Naive thymus-derived CD8-positive, alpha-beta T cell (primary cell): ENCODE data around the gene BAHD1. TPM values are rescaled to one million over a fixed set of nuclear protein-coding genes. Genes with fewer than 3 reads are reported as not detected.

ENCODE experiments used
- ATAC-seq, 2 donors: fragments of 150-1000 bp; cut with Tn5 transposase in 1 of 2; sonication (Bioruptor Pico), chemical (Tn5 transposase) in 1 of 2; 1 replicate in 1 of 2; 2 replicates in 1 of 2; pipeline ENCODE4 v1.10.0; 2021; ENCODE audit warnings: mild to moderate bottlenecking in 2 of 2, moderate library complexity in 2 of 2
- POLR2A ChIA-PET: fragments of 350-600 bp; sonication (Branson Sonifier 250); formaldehyde crosslinking; loops from one replicate; lab custom pipeline; 2021; ENCODE audit warnings: antibody characterized with exemption; lab: Charles Lee
- DNase-seq, 10 donors: peaks; one replicate each; pipeline versions ENCODE4 v3.0.0 to v3.0.0-alpha.2; 2020 to 2022
- H3K27ac Mint-ChIP-seq, 10 donors: one replicate each; pipeline ENCODE4 v1.8.0; 2020 to 2022; ENCODE audit warnings: mild to moderate bottlenecking in 10 of 10, mixed read lengths in 10 of 10, moderate library complexity in 4 of 10, inconsistent platforms in 1 of 10
- H3K27me3 Mint-ChIP-seq, 5 donors: one replicate each; pipeline ENCODE4 v1.8.0; 2021 to 2022; ENCODE audit warnings: mixed read lengths in 5 of 5
- H3K36me3 Mint-ChIP-seq, 3 donors: one replicate each; pipeline ENCODE4 v1.8.0; 2020 to 2022; ENCODE audit warnings: mixed read lengths in 3 of 3, mild to moderate bottlenecking in 2 of 3, inconsistent platforms in 1 of 3
- H3K4me1 Mint-ChIP-seq, 4 donors: one replicate each; pipeline ENCODE4 v1.8.0; 2021 to 2022; ENCODE audit warnings: mixed read lengths in 4 of 4
- H3K4me3 Mint-ChIP-seq, 10 donors: one replicate each; pipeline ENCODE4 v1.8.0; 2020 to 2022; ENCODE audit warnings: mild to moderate bottlenecking in 10 of 10, mixed read lengths in 10 of 10, moderate library complexity in 6 of 10, inconsistent platforms in 1 of 10
- H3K9me3 Mint-ChIP-seq, 9 donors: one replicate each; pipeline ENCODE4 v1.8.0; 2020 to 2022; ENCODE audit warnings: mixed read lengths in 9 of 9, mild to moderate bottlenecking in 3 of 9, inconsistent platforms in 1 of 9, moderate library complexity in 1 of 9
- polyA plus RNA-seq, 3 donors: library from polyadenylated mRNA; unstranded; fragments of 300-500 nt; fragmentation: Illumina TruSeq; gene quantifications; one replicate each; pipeline ENCODE4 v1.2.3, GENCODE V29; 2021
- total RNA-seq, 8 experiments: library from RNA in 2 of 8; stranded (reverse) in 2 of 8; gene quantifications; one replicate each; pipeline ENCODE4 v1.2.3 and lab custom pipeline; 2021 to 2026

Gene BAHD1
- total and polyA plus RNA-seq, 5 experiments from 2014 or later, result 1.5 to 37.6 (median 3.3) TPM

DNA sequence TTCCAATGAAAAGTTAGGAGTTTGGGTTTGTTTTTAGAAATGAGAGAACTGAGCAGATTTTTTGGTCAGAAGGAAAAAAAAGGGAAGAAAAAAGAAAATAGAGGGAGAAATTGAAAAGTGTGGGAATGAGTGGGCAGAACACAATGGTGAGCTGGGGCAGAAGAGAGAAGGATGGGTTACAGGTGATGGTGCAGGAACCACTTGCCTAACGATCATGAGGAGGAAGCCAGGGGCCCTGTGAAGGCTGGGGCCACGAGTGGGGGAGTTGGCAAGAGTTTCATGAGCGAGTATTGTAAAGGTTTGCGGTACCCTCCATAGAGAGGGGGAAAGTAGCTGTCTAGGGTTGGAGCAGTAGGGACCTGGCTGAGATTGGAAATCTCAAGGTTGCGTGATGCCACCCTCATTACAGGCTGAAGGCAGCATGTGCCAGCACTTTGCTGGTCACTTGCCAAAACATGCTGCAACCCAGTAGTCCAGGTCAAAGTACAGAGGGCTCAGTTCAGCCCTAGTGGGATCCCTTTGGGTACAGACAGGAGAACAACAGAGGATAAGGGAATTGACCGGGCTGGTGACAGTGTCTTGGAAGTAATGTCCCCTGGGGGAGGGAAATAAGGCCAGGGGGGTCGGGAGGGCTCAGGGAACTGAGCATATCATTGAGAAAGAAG, 28.5 kb upstream of the BAHD1 start:
- H3K27me3 Mint-ChIP-seq, result no peaks in the 10 kb centered on the region
- ATAC-seq (no peak), DNase-seq (no peak)
- H3K27ac Mint-ChIP-seq, result peak overlapping the region in 5 of 10 donors; percentile 39 to 84 (median 59)
- POLR2A ChIA-PET, result interaction anchor here (1.2 kb wide), 1 partner anchor 44 kb away, joined by 3 read pairs; no protein-coding TSS in a partner anchor
- peaks cover 16 to 21% (median 19%) of the 10 kb centered on the region in 4 donors for H3K4me1 Mint-ChIP-seq
- no peak overlapping the region for H3K4me3 Mint-ChIP-seq
- peaks cover 0 to 89% (median 12%) of the 10 kb centered on the region in 3 donors for H3K36me3 Mint-ChIP-seq
- H3K9me3 Mint-ChIP-seq, result no peaks in the 10 kb centered on the region

DNA sequence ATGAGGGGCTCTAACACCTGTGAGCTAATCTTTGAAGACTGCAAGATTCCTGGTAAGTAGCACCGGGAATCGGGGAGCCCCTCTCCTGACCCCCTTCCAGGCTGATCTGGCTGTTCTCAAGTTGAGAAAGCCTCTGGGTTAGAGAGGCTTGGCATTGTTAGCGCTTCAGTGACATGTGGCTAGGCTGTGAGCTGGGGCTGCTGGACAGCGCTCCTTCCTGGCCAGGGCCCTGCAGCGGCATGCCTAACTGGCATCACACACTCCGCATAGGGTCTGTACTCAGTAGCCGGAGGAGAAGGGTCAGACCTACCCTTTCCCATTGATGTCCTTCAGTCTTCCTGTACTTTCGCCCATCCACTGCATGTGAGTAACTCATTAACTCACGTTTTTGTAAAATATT, 27.7 kb upstream of the BAHD1 start:
- Mint-ChIP-seq H3K4me3 (no peak overlapping the region), H3K36me3 (peaks cover 0 to 91% (median 14%) of the 10 kb centered on the region in 3 donors), H3K4me1 (peaks cover 8 to 14% (median 12%) of the 10 kb centered on the region in 4 donors), H3K27me3 (no peaks in the 10 kb centered on the region), H3K27ac (no peak overlapping the region), H3K9me3 (no peaks in the 10 kb centered on the region)
- DNase-seq, result no peak
- POLR2A ChIA-PET, result interaction anchor here (1.2 kb wide), 1 partner anchor 44 kb away, joined by 3 read pairs; no protein-coding TSS in a partner anchor
- no peak for ATAC-seq

DNA sequence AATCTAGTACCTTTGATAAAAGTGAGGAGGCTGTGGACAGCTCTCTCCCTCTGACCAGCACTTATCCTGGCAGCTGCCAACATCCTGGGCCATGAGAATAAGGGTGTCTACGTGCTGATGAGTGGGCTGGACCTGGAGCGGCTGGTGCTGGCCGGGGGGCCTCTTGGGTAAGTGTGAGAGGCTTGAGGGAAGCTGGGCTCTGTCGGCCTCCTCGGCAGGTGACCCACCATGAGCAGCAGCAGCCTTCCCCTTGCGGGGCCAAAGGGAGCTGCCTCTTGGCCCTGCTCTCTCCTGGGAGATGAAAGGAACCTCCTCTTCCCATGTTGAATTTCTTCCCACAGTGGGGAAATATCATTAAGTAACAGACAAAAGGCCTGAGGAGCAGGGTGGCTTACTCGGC, 25.9 kb upstream of the BAHD1 start:
- H3K4me3 Mint-ChIP-seq, result no peak overlapping the region
- DNase-seq (peak in 1 of 10 donors; percentile 50), ATAC-seq (no peak)
- peaks cover 0 to 87% (median 14%) of the 10 kb centered on the region in 3 donors for H3K36me3 Mint-ChIP-seq
- H3K27ac Mint-ChIP-seq, result peak overlapping the region in 2 of 10 donors; percentile 44 to 73
- peaks cover 2 to 14% (median 5%) of the 10 kb centered on the region in 4 donors for H3K4me1 Mint-ChIP-seq
- POLR2A ChIA-PET, result interaction anchor here (1.2 to 1.6 kb wide), 2 partner anchors 9 to 20 kb away, joined by 3 to 6 read pairs; partner anchors contain the start of gene IVD
- no peaks in the 10 kb centered on the region for H3K9me3 Mint-ChIP-seq
- H3K27me3 Mint-ChIP-seq, result no peaks in the 10 kb centered on the region

DNA sequence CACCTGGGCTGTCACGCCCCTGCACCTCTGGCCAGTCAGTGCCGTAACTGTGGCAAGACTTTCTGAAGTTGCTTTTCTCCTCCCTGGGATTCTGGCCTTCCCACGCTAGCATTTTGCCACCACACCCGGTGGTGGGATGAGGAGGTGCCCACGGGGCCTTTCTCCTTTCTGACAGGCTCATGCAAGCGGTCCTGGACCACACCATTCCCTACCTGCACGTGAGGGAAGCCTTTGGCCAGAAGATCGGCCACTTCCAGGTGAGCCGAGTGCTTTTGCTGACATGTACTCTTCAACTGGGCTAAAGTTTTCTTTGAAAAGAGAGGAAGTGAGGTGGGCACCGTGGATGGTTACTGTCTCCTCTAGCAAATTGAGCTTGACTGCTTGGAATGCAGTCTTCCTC, 25.5 kb upstream of the BAHD1 start:
- H3K27me3 Mint-ChIP-seq, result no peaks in the 10 kb centered on the region

DNA sequence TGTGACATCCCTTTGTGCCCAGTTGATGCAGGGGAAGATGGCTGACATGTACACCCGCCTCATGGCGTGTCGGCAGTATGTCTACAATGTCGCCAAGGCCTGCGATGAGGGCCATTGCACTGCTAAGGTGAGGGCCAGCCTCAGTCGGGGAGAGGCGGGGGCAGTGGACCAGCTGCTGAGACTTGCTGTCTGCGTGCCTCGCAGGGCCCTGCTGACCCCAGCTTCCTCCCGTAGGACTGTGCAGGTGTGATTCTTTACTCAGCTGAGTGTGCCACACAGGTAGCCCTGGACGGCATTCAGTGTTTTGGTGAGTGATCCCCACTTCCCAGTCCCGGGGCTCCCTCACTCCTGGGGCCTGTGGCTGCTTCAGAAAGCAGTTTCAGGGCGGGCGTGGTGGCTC, 24.7 kb upstream of the BAHD1 start:
- DNase-seq (peak in 1 of 10 donors; percentile 13), ATAC-seq (no peak)
- peaks cover 0 to 74% (median 9%) of the 10 kb centered on the region in 3 donors for H3K36me3 Mint-ChIP-seq
- H3K27ac Mint-ChIP-seq, result peak overlapping the region in 1 of 10 donors; percentile 65
- POLR2A ChIA-PET, result interaction anchor here (0.6 kb wide), 1 partner anchor 12 kb away, joined by 5 read pairs; no protein-coding TSS in a partner anchor
- no peak overlapping the region for H3K4me3 Mint-ChIP-seq
- peaks cover under 1 to 12% (median 4%) of the 10 kb centered on the region in 4 donors for H3K4me1 Mint-ChIP-seq
- no peaks in the 10 kb centered on the region for H3K9me3 Mint-ChIP-seq
- H3K27me3 Mint-ChIP-seq, result no peaks in the 10 kb centered on the region

More for the DNA sequence above, 25.5 kb upstream of the BAHD1 start:
- no peaks in the 10 kb centered on the region for H3K9me3 Mint-ChIP-seq
- H3K27ac Mint-ChIP-seq, result peak overlapping the region in 1 of 10 donors; percentile 43
- peaks cover 0 to 83% (median 14%) of the 10 kb centered on the region in 3 donors for H3K36me3 Mint-ChIP-seq
- POLR2A ChIA-PET, result interaction anchor here (0.6 to 1.6 kb wide), 3 partner anchors 10 to 20 kb away, joined by 3 to 6 read pairs (median 5); partner anchors contain the start of gene IVD
- peaks cover 2 to 14% (median 5%) of the 10 kb centered on the region in 4 donors for H3K4me1 Mint-ChIP-seq
- no peak for ATAC-seq
- DNase-seq, result peak in 1 of 10 donors; percentile 51
- H3K4me3 Mint-ChIP-seq, result no peak overlapping the region

DNA sequence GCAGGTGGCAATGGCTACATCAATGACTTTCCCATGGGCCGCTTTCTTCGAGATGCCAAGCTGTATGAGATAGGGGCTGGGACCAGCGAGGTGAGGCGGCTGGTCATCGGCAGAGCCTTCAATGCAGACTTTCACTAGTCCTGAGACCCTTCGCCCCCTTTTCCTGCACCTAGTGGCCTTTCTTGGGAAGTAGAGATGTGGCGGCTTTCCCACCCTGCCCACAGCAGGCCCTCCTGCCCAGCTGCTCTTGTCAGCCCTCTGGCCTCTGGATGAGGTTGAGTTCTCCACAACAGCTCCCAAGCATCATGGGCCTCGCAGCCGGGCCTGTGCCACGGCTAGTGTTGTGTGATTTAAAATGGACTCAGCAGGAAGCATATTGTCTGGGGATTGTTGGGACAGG, 22.6 kb upstream of the BAHD1 start:
- Mint-ChIP-seq H3K27ac (peak overlapping the region in 1 of 10 donors; percentile 39), H3K4me1 (peaks cover 0 to 9% (median 4%) of the 10 kb centered on the region in 4 donors), H3K9me3 (no peaks in the 10 kb centered on the region), H3K36me3 (peaks cover 0 to 54% (median 1%) of the 10 kb centered on the region in 3 donors), H3K27me3 (no peaks in the 10 kb centered on the region), H3K4me3 (no peak overlapping the region)
- DNase-seq, result peak in 1 of 10 donors; percentile 32
- no peak for ATAC-seq
- POLR2A ChIA-PET, result interaction anchor here (1.7 kb wide), 1 partner anchor 11 kb away, joined by 5 read pairs; no protein-coding TSS in a partner anchor

DNA sequence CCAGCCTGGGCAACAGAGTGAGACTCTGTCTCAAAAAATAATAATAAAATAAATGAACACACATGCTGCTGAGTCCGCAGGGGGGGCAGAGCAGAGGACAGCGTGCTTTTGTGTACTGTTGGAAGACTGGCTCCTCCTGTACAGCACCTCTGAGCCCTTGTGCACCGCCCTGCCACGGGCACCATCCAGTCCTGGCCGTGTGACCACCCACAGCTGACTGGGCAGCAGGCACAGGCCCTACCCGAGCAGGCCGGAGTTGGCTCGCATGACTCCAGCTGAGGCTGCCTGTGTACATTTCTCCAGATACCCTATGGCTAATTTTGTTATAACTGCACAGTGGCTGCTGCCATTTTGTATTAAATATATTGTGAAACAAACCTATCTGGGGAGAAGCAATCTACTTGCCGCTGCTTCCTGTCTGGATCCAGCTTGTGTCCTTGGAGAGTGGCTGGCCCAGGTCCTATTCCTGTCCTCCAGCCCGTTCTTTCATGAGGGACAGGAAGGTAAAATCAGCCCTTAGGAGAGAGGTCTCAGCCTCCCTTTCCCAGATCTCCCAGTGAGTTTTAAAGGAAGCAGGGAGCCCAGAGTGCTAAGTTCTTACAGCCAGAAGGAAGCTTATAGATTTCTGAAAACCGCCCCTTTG, 20.6 kb upstream of the BAHD1 start:
- H3K4me3 Mint-ChIP-seq, result no peak overlapping the region
- no peaks in the 10 kb centered on the region for H3K27me3 Mint-ChIP-seq
- ATAC-seq (no peak), DNase-seq (peak in 1 of 10 donors; percentile 32)
- H3K4me1 Mint-ChIP-seq, result peaks cover 0 to 9% (median 6%) of the 10 kb centered on the region in 4 donors
- H3K9me3 Mint-ChIP-seq, result no peaks in the 10 kb centered on the region
- H3K27ac Mint-ChIP-seq, result peak overlapping the region in 1 of 10 donors; percentile 18
- H3K36me3 Mint-ChIP-seq, result peaks cover 0 to 37% (median 1%) of the 10 kb centered on the region in 3 donors
- POLR2A ChIA-PET, result interaction anchor here (0.9 kb wide), 1 partner anchor 52 kb away, joined by 3 read pairs; no protein-coding TSS in a partner anchor

DNA sequence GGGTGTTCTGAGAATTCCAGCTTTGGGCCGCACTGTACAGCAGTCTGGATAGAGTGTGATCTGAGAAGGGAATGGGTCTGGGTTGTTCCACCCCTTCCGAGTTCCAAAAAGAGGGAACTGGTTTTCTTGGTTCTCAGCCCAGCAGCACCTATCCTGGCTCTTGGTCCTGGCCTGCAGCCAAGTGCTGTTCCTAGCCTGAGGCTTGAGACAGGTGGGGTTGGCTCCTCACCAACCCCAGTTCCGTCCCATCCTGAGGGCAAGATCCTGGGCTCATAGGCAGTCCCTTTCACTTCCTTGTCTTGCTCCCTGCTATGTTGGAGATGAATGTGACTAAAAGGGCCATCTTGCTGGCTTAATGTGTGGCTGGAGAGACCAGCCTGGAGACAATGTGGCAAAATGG, 20.0 kb upstream of the BAHD1 start:
- H3K4me1 Mint-ChIP-seq, result peaks cover 0 to 9% (median 5%) of the 10 kb centered on the region in 4 donors
- H3K27ac Mint-ChIP-seq, result peak overlapping the region in 4 of 10 donors; percentile 20 to 42 (median 36)
- no peak overlapping the region for H3K4me3 Mint-ChIP-seq
- ATAC-seq (no peak), DNase-seq (peak in 1 of 10 donors; percentile 13)
- POLR2A ChIA-PET, result no interaction called here
- H3K36me3 Mint-ChIP-seq, result peaks cover 0 to 32% (median 3%) of the 10 kb centered on the region in 3 donors
- no peaks in the 10 kb centered on the region for H3K9me3 Mint-ChIP-seq
- no peaks in the 10 kb centered on the region for H3K27me3 Mint-ChIP-seq

DNA sequence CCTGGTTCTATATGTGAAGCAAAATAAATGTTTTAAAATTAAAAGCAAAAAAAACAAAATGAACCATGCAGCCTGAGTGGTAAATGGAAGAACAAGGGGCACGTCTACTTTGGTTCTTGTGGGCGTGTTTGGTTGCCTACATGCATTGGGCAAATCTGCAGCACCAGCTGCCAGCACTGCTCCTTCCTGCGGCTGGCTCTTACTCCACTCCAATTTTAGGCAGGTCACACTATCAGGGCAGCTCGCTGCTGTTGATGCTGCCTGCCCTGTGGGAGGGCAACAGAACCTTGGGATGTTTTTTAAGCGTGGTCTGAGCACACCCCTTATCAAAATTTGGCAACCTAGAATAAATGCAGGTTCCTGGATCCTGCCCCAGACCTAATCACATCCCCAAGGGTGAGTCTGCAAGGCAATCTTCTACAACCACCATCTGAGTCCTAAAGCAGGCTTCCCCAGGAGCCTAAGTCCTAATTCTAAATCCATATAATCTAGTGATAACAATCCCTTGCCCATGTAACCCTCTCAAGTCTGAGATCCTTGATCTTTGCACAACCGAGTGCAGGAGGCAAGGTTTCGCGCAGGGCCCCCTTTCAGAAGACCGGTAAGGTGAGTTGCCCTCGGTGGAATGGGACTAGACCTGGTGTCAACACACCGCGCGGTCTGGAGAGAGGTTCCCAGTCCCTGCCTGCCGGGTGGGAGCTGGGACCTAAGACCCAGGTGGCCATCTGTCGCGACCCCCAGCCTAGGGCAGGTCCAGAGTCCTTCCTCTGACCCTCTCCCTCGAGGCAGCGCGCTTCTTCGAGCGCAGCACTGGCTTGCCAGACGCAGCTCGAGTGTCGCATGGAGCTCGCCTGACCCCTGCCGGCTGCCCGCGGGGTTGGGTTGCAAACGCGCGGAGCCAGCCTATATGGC, 19.3 kb upstream of the BAHD1 start:
- DNase-seq (peak; percentile 53 to 88 (median 76)), ATAC-seq (peak; percentile 98 to 99)
- POLR2A ChIA-PET, result interaction anchor here (0.6 to 1.3 kb wide), 2 partner anchors 77 to 246 kb away, joined by 3 to 5 read pairs; no protein-coding TSS in a partner anchor
- Mint-ChIP-seq H3K27ac (peak overlapping the region in 3 of 10 donors; percentile 37 to 42 (median 37)), H3K36me3 (peaks cover 0 to 30% (median 3%) of the 10 kb centered on the region in 3 donors), H3K4me3 (no peak overlapping the region), H3K9me3 (no peaks in the 10 kb centered on the region), H3K27me3 (no peaks in the 10 kb centered on the region), H3K4me1 (peaks cover 0 to 9% (median 5%) of the 10 kb centered on the region in 4 donors)

DNA sequence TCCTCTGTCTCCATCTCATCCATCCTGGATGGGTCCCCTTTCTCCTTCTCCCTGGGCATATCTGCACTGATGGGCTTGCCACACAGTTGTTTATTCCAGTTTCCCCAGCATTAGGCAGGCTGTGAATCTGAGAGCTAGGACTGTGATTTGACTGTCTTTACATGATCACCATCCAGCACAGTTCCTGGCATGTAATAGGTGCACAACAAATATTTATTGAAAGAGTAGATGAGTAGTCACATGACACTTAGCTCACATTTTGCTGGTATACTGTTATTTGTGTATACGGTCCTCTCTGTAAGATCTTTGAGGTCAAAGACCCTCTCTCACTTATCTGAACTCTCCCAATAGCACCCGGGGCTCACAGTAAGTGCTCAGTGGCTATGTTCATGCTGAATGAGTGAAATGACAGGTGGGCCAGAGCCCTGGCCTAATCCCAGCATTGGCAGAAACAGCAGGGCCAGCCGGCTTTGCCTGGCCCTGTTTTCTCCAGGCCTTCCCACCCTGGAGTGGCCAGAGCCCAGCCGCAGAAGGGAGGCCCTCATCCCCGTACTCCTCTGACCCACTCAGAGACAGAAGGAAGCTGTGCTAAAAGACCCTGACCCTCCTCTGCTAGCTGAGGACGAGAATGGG, 16.2 kb upstream of the BAHD1 start:
- no peak for DNase-seq
- no peak overlapping the region for H3K4me3 Mint-ChIP-seq
- no peaks in the 10 kb centered on the region for H3K27me3 Mint-ChIP-seq
- peaks cover 0 to 6% (median 3%) of the 10 kb centered on the region in 3 donors for H3K36me3 Mint-ChIP-seq
- no peak overlapping the region for H3K27ac Mint-ChIP-seq
- no peaks in the 10 kb centered on the region for H3K9me3 Mint-ChIP-seq
- no peak for ATAC-seq
- H3K4me1 Mint-ChIP-seq, result peaks cover 0 to 9% (median 5%) of the 10 kb centered on the region in 4 donors
- POLR2A ChIA-PET, result interaction anchor here (0.6 kb wide), 1 partner anchor 28 kb away, joined by 3 read pairs; no protein-coding TSS in a partner anchor

DNA sequence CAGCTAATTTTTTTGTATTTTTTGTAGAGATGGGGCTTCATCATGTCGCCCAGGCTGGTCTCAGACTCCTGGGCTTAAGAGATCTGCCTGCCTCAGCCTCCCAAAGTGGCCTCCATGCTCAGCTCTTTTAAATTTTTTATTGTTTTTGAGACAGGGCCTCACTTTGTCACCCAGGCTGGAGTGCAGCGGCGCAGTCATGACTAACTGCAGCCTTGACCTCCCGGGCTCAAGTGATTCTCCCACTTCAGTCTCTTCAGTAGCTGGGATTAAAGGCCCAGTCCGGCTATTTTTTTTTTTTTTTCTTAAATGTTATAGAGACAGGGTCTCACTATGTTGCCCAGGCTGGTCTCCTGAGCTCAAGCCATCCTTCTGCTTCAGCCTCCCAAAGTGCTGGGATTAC, 15.1 kb upstream of the BAHD1 start:
- no peaks in the 10 kb centered on the region for H3K27me3 Mint-ChIP-seq
- H3K4me3 Mint-ChIP-seq, result no peak overlapping the region
- no peak for DNase-seq
- no peak overlapping the region for H3K27ac Mint-ChIP-seq
- H3K4me1 Mint-ChIP-seq, result peaks cover 0 to 9% (median 7%) of the 10 kb centered on the region in 4 donors
- POLR2A ChIA-PET, result interaction anchor here (0.7 kb wide), 2 partner anchors 15 to 139 kb away, joined by 3 to 4 read pairs; partner anchors contain the start of genes BAHD1 and CCDC32
- H3K9me3 Mint-ChIP-seq, result no peaks in the 10 kb centered on the region
- ATAC-seq, result no peak
- H3K36me3 Mint-ChIP-seq, result peaks cover 0 to 12% (median 3%) of the 10 kb centered on the region in 3 donors
